ENCODE measurements around the gene PNP. TPM values are rescaled to one million over a fixed set of nuclear protein-coding genes. Genes with fewer than 3 reads are reported as not detected.

The PNP gene
- total RNA-seq, 2 experiments from 2014 or later: 120 to 128 TPM

- peaks cover 38% of the 10 kb centered on the region for H3K36me3 ChIP-seq (ENCODE audit: insufficient read depth, low read length)
- POLR2A ChIA-PET: interaction anchor here (0.6 to 5.4 kb wide), 24 partner anchors 8 to 1769 kb away, joined by 3 to 58 read pairs (median 4); partner anchors contain the start of genes CCNB1IP1, PARP2, PNP and TEP1
- no peak for TF ChIP-seq CTCF (conservative IDR thresholded peaks at IDR 0.05; ENCODE audit: low read length)
- no peak for TF ChIP-seq EZH2phosphoT487 (IDR thresholded peaks at IDR 0.05; ENCODE audit: borderline replicate concordance, low read depth, low read length)
- peak within 1 kb of the TSS; percentile 55; the same call in 1 of the 2 replicates for H2AFZ ChIP-seq (ENCODE audit: low read length)
- H4K20me1 ChIP-seq (ENCODE audit: insufficient read depth, low read length): peaks cover 14% of the 10 kb centered on the region; the same call in 1 of the 2 replicates
- intact Hi-C loops (cut with micrococcal nuclease; ENCODE audit: unreplicated experiment): loop anchor here (1.0 to 10.0 kb wide), 5 partner anchors 49 to 1463 kb away; partner anchors contain the start of genes PARP2, RNASE4, TEP1 and TTC5
- no TSS peak for BruUV-seq (replicated peaks)
- no peaks in the 10 kb centered on the region for H3K9me2 ChIP-seq (ENCODE audit: insufficient read depth, low read length)
- CTCF ChIA-PET (ENCODE audit: unreplicated experiment): interaction anchor here (0.8 to 1.3 kb wide), 4 partner anchors 46 to 133 kb away, joined by 3 to 8 read pairs (median 4); partner anchors contain the start of gene CCNB1IP1
- H3K4me3 ChIP-seq (ENCODE audit: low read depth, low read length, poor library complexity, severe bottlenecking): peak within 1 kb of the TSS; percentile 83
- H3K4me1 ChIP-seq (ENCODE audit: insufficient read depth, low read length, poor library complexity, severe bottlenecking): peaks cover 57% of the 10 kb centered on the region
- no peaks in the 10 kb centered on the region for H3K9me3 ChIP-seq (ENCODE audit: low read length)
- peak; percentile 100 for DNase-seq (ENCODE audit: low spot score)
- peak within 1 kb of the TSS; percentile 84 for H3K27ac ChIP-seq (ENCODE audit: low read depth, low read length, poor library complexity, severe bottlenecking)
- peak within 1 kb of the TSS; percentile 99 for H3K4me2 ChIP-seq (ENCODE audit: low read length)
- peaks cover 39% of the 10 kb centered on the region for H3K79me2 ChIP-seq (ENCODE audit: insufficient read depth, low read depth, low read length)
Observed at GRCh38 chr14:20461225-20462141, 7.7 kb upstream of the PNP start, which contains the start of gene PIP4P1. PIP4P1 (minus strand) TSS chr14:20461434; CDS start chr14:20461325, 109 bp downstream.

- no TSS peak for BruUV-seq (replicated peaks)
- H3K36me3 ChIP-seq (ENCODE audit: insufficient read depth, low read length): peaks cover 31% of the 10 kb centered on the region
- H3K4me1 ChIP-seq (ENCODE audit: insufficient read depth, low read length, poor library complexity, severe bottlenecking): peaks cover 27% of the 10 kb centered on the region
- H3K9me3 ChIP-seq (ENCODE audit: low read length): no peaks in the 10 kb centered on the region
- H3K79me2 ChIP-seq (ENCODE audit: insufficient read depth, low read depth, low read length): peaks cover 43% of the 10 kb centered on the region
- no peak for DNase-seq (ENCODE audit: low spot score)
- peak overlapping the region; percentile 83 for H3K4me3 ChIP-seq (ENCODE audit: low read depth, low read length, poor library complexity, severe bottlenecking)
- H2AFZ ChIP-seq (ENCODE audit: low read length): peak overlapping the region; percentile 93
- ChIA-PET POLR2A (interaction anchor here (1.1 to 4.1 kb wide), 6 partner anchors 8 to 142 kb away, joined by 5 to 32 read pairs (median 19); partner anchors contain the start of genes APEX1, OSGEP, PARP2 and PIP4P1), CTCF (ENCODE audit: unreplicated experiment) (no interaction called here)
- peak overlapping the region; percentile 71 for H3K27ac ChIP-seq (ENCODE audit: low read depth, low read length, poor library complexity, severe bottlenecking)
- intact Hi-C loops (cut with micrococcal nuclease; ENCODE audit: unreplicated experiment): loop anchor here (1.0 to 10.0 kb wide), 3 partner anchors 56 to 1456 kb away; partner anchors contain the start of genes PARP2 and TEP1
- peaks cover 17% of the 10 kb centered on the region for H4K20me1 ChIP-seq (ENCODE audit: insufficient read depth, low read length)
- peak overlapping the region; percentile 89 for H3K4me2 ChIP-seq (ENCODE audit: low read length)
- no peak for TF ChIP-seq CTCF (conservative IDR thresholded peaks at IDR 0.05; ENCODE audit: low read length)
- no peak for TF ChIP-seq EZH2phosphoT487 (IDR thresholded peaks at IDR 0.05; ENCODE audit: borderline replicate concordance, low read depth, low read length)
- H3K9me2 ChIP-seq (ENCODE audit: insufficient read depth, low read length): no peaks in the 10 kb centered on the region
Observed at GRCh38 chr14:20468764-20469241, 403 bp upstream of the PNP start.

Data from OCI-LY7 (cell line).